Measurements from ENCODE around the gene TNP1.

TNP1 gene

GRCh38 chr2:216838151-216838550 is 21.7 kb downstream of the TNP1 start:
- no peak for DNase-seq (ENCODE audit: low read depth)

DNA sequence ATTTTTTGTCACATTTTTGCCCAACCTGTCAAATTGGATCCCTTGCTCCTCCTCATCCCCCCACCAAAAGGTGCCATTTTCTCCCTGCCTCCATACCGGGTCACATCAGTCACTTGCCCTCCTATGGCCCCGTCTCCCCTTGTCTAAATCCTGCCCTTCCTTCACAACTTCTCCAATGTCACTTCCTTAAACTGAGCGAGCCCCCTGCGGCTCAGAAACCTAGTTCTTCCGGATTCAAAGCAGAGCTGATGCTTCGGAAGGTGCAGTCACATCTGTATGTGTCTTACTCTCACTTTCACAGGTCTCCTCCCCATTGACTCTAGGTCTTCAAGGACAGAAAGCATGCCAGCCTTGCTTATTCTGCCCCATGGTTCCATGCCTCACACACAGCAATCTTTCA is 22.1 kb downstream of the TNP1 start:
- DNase-seq (ENCODE audit: low read depth): no peak

DNA sequence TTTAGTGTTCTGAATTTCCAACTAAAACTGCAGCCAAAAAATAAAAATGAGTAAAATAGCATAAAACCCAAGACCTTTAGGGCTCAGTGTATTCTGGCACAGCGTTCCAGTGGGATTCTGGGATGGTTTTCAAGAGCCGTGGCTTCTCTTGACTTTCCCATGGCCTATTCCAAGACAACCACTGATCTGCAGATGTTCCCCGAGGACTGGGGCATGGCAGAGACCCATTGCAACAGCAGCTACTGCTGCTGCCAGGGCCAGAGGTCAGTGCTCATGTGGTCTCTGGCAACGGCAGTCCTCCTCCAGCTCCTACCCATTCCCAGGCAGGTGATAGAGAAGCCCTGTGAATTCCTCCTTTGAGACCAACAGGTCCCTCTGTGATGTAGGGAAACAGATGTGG is 26.8 kb downstream of the TNP1 start:
- no peak for DNase-seq (ENCODE audit: low read depth)

GRCh38 chr2:216830346-216830745 is 29.5 kb downstream of the TNP1 start:
- no peak for DNase-seq (ENCODE audit: low read depth)

DNA sequence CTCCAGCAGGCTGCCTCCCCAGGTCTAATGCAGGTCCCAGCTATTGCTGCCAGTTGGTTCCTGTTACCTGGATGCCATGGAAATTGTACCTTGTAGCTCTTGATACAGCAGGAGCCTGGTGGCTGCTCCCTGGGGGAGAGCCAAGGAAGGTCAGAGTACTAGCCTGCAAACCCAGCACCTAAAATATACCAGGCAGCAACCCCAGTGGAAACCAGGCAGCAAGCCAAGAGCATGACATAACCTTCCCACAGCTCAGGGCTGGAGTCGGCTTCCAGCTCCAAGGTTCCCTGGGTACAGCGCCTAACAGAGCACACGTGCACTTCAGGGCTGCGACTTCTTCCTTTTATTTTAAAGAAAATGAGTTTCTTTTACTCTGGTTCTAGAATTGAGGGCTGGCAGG is 30.3 kb downstream of the TNP1 start:
- DNase-seq (ENCODE audit: low read depth): no peak

- no peak for DNase-seq (ENCODE audit: low read depth)
Measured at GRCh38 chr2:216827073-216827720, 32.7 kb downstream of the TNP1 start.

DNA sequence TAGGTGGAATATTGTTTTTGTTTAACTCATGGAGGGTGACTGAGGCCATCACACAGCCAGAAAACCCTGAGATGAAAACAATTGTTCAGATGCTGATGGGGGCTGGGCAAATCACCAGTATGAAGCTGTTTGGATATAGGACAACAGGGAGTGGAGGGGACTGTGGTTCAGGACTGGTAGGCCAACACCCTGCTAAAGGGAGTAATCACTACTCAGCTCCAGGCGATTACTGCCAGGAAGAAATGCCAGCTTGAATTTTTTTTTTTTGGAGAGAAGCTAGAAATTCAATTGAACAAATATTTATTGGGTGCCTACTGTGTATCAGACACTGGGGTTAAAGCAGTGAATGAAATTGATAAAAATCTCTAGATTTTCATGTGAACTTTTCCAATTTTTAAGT is 37.4 kb downstream of the TNP1 start:
- DNase-seq (ENCODE audit: low read depth): no peak

- no peak for DNase-seq (ENCODE audit: low read depth)
Measured at GRCh38 chr2:216820709-216821108, 39.2 kb downstream of the TNP1 start.

GRCh38 chr2:216819766-216820165 is 40.1 kb downstream of the TNP1 start:
- DNase-seq (ENCODE audit: low read depth): no peak

DNA sequence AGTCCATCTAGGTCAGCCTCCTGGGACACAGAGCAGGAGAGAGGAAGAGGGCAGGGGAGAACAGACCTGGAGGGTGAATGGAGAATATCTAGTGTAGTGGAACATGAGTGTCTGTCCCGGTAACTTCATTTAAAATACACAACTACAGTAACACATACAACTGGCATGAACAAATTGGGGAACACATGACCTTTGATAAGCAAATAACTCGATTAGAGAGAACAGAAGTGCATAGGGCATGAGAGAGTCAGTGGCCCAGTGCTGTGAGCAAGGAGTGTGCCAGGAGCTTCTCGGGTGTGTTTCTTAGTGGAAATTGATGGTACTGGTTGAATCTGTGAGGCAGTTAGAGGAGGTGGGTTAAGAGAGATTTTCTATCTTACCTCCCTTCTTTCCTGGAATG is 40.8 kb downstream of the TNP1 start:
- no peak for DNase-seq (ENCODE audit: low read depth)

DNA sequence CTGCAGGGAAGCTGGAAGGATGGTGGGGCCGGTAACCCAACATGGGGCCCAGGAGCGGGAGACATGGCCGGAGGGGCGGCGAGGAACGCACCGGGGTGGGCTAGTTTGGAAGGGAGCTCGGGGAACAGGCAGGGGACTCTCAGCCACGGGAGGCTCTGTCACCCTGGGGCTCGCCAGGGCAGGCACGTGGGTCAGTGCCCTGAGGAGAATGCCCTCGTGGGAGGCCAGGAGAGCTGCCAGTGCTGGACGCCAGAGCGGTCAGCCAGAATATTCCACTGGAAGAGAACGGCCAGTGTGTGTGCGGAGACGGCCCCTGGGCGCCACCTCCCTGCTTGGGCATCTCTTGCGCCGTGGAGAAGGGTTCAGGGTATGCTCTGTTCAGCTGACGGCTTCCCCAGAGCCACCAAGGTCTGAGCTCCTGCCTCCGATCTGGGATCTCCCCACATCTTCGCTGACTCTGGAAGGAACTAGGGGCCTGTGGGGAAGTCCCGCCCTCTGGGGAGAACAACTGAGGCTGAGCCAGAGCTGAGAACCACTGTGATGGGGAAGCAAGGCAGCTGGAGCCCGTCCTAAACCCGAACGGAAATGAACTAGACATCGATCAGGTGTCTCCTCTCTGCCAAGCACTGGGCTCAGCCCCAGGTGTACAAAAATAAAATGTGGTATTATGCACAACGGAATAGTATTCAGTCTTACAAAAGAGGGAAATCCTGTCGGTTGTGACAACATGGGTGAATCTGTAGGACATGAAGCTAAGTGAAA is 49.3 kb downstream of the TNP1 start:
- DNase-seq (ENCODE audit: low read depth): no peak
